ENCODE results near the gene RNASE3.
"Not testable (repeated sequence)": the region's sequence is repeated elsewhere in the genome, so short reads cannot be mapped to it uniquely, and the experiment has no call there.

The RNASE3 gene
- 0 to 0.13 reads per million in 2 donors for total RNA-seq

- DNase-seq, result not testable (repeated sequence)
These were observed at the start of gene RNASE3 for GRCh38 chr14:20891126-20891825. TSS of gene RNASE3 (plus strand) at chr14:20891385. CDS start at chr14:20891687, 302 bp downstream.

- no peak for DNase-seq
These were observed 44.6 kb upstream of the RNASE3 start for GRCh38 chr14:20846560-20846959.

GRCh38 chr14:20848316-20848954, 42.8 kb upstream of the RNASE3 start:
- no peak for DNase-seq

- no peak for DNase-seq
These were observed 42.1 kb upstream of the RNASE3 start for GRCh38 chr14:20848955-20849570.

GRCh38 chr14:20853042-20853441, 38.1 kb upstream of the RNASE3 start:
- no peak for DNase-seq

- no peak for DNase-seq
These were observed 35.4 kb upstream of the RNASE3 start for GRCh38 chr14:20855652-20856291.

GRCh38 chr14:20857207-20857606, 34.0 kb upstream of the RNASE3 start:
- no peak for DNase-seq

GRCh38 chr14:20857630-20858261, 33.4 kb upstream of the RNASE3 start:
- no peak for DNase-seq

GRCh38 chr14:20866194-20866593, 25.0 kb upstream of the RNASE3 start:
- DNase-seq, result no peak

- no peak for DNase-seq
These were observed 24.2 kb upstream of the RNASE3 start for GRCh38 chr14:20866963-20867362.

GRCh38 chr14:20873370-20874177, 17.6 kb upstream of the RNASE3 start:
- peak; percentile 56 for DNase-seq

GRCh38 chr14:20877016-20877415, 14.2 kb upstream of the RNASE3 start:
- no peak for DNase-seq

- no peak for DNase-seq
These were observed 12.5 kb upstream of the RNASE3 start for GRCh38 chr14:20878695-20879094.

- DNase-seq, result not testable (repeated sequence)
These were observed 10.0 kb upstream of the RNASE3 start for GRCh38 chr14:20881229-20881628.

- not testable (repeated sequence) for DNase-seq
These were observed 8.4 kb upstream of the RNASE3 start for GRCh38 chr14:20882787-20883186.

- not testable (repeated sequence) for DNase-seq
These were observed 2.8 kb upstream of the RNASE3 start for GRCh38 chr14:20888411-20888810.

GRCh38 chr14:20895322-20895721, 4.1 kb downstream of the RNASE3 start:
- DNase-seq, result not testable (repeated sequence)

- no peak for DNase-seq
These were observed 13.3 kb downstream of the RNASE3 start for GRCh38 chr14:20904393-20905029.

- no peak for DNase-seq
These were observed 14.5 kb downstream of the RNASE3 start for GRCh38 chr14:20905676-20906075.

- DNase-seq, result no peak
These were observed 16.0 kb downstream of the RNASE3 start for GRCh38 chr14:20907214-20907613.

- not testable (repeated sequence) for DNase-seq
These were observed 19.6 kb downstream of the RNASE3 start for GRCh38 chr14:20910822-20911221.
